Measurements from ENCODE around the gene TBXA2R. TPM values are rescaled to one million over a fixed set of nuclear protein-coding genes. Genes with fewer than 3 reads are reported as not detected.
"Not testable (repeated sequence)": the region's sequence is repeated elsewhere in the genome, so short reads cannot be mapped to it uniquely, and the experiment has no call there.

TBXA2R gene
- total RNA-seq, 2 donors from 2014 or later: 1.3 to 1.8 TPM

GRCh38 chr19:3580156-3580934, 26.3 kb downstream of the TBXA2R start:
- DNase-seq (ENCODE audit: low spot score in 2 of 2) (no peak), ATAC-seq (no peak)
- H3K27ac Mint-ChIP-seq: peak overlapping the region in 1 of 2 donors; percentile 84
- no peaks in the 10 kb centered on the region for H3K9me3 Mint-ChIP-seq
- H3K36me3 Mint-ChIP-seq: peaks cover 0 to 3% of the 10 kb centered on the region in 2 donors

GRCh38 chr19:3578390-3578789, 28.3 kb downstream of the TBXA2R start:
- no peaks in the 10 kb centered on the region for H3K9me3 Mint-ChIP-seq
- no peak overlapping the region for H3K27ac Mint-ChIP-seq
- peaks cover 0 to 10% of the 10 kb centered on the region in 2 donors for H3K36me3 Mint-ChIP-seq
- ATAC-seq (no peak), DNase-seq (ENCODE audit: low spot score in 2 of 2) (no peak)

GRCh38 chr19:3577723-3578344, 28.8 kb downstream of the TBXA2R start:
- Mint-ChIP-seq H3K27ac (no peak overlapping the region), H3K9me3 (no peaks in the 10 kb centered on the region), H3K36me3 (peaks cover 0 to 10% of the 10 kb centered on the region in 2 donors)
- no peak for DNase-seq (ENCODE audit: low spot score in 2 of 2)
- no peak for ATAC-seq

GRCh38 chr19:3576696-3577443, 29.8 kb downstream of the TBXA2R start:
- no peaks in the 10 kb centered on the region for H3K9me3 Mint-ChIP-seq
- ATAC-seq: no peak
- peak overlapping the region in 1 of 2 donors; percentile 7 for H3K27ac Mint-ChIP-seq
- peaks cover 0 to 10% of the 10 kb centered on the region in 2 donors for H3K36me3 Mint-ChIP-seq
- no peak for DNase-seq (ENCODE audit: low spot score in 2 of 2)

- H3K9me3 Mint-ChIP-seq: no peaks in the 10 kb centered on the region
- ATAC-seq: no peak
- H3K36me3 Mint-ChIP-seq: peaks cover 0 to 10% of the 10 kb centered on the region in 2 donors
- no peak for DNase-seq (ENCODE audit: low spot score in 2 of 2)
- peak overlapping the region in 1 of 2 donors; percentile 7 for H3K27ac Mint-ChIP-seq
Observed at GRCh38 chr19:3575949-3576673, 30.6 kb downstream of the TBXA2R start.

GRCh38 chr19:3575260-3575741, 31.4 kb downstream of the TBXA2R start:
- Mint-ChIP-seq H3K36me3 (peaks cover 0 to 10% of the 10 kb centered on the region in 2 donors), H3K27ac (no peak overlapping the region), H3K9me3 (no peaks in the 10 kb centered on the region)
- ATAC-seq (no peak), DNase-seq (ENCODE audit: low spot score in 2 of 2) (no peak)

GRCh38 chr19:3573858-3574637, 32.6 kb downstream of the TBXA2R start:
- peaks cover 0 to 10% of the 10 kb centered on the region in 2 donors for H3K36me3 Mint-ChIP-seq
- ATAC-seq (peak; percentile 4 to 47), DNase-seq (ENCODE audit: low spot score in 2 of 2) (peak; percentile 87 to 96)
- peak overlapping the region; percentile 60 to 66 for H3K27ac Mint-ChIP-seq
- no peaks in the 10 kb centered on the region for H3K9me3 Mint-ChIP-seq

GRCh38 chr19:3573162-3573857, 33.4 kb downstream of the TBXA2R start:
- H3K27ac Mint-ChIP-seq: peak overlapping the region in 1 of 2 donors; percentile 66
- peaks cover 0 to 10% of the 10 kb centered on the region in 2 donors for H3K36me3 Mint-ChIP-seq
- DNase-seq (ENCODE audit: low spot score in 2 of 2) (peak in 1 of 2 donors; percentile 48), ATAC-seq (peak; percentile 9)
- no peaks in the 10 kb centered on the region for H3K9me3 Mint-ChIP-seq

GRCh38 chr19:3572855-3573161, 33.9 kb downstream of the TBXA2R start, which contains the start of gene HMG20B:
Gene HMG20B (plus strand): TSS chr19:3572944. CDS start chr19:3573310, 366 bp downstream.
- DNase-seq (ENCODE audit: low spot score in 2 of 2) (no peak), ATAC-seq (no peak)
- Mint-ChIP-seq H3K27ac (peak within 1 kb of the TSS; percentile 66 to 74), H3K36me3 (peaks cover 0 to 10% of the 10 kb centered on the region in 2 donors), H3K9me3 (no peaks in the 10 kb centered on the region)

- ATAC-seq: peak; percentile 93 to 96
- peak; percentile 98 to 100 for DNase-seq (ENCODE audit: low spot score in 2 of 2)
- Mint-ChIP-seq H3K9me3 (no peaks in the 10 kb centered on the region), H3K36me3 (peaks cover 0 to 10% of the 10 kb centered on the region in 2 donors), H3K27ac (peak overlapping the region; percentile 66 to 74)
Observed at GRCh38 chr19:3572132-3572854, 34.4 kb downstream of the TBXA2R start.

- no peak for DNase-seq (ENCODE audit: low spot score in 2 of 2)
- ATAC-seq: no peak
- no peak overlapping the region for H3K27ac Mint-ChIP-seq
- no peaks in the 10 kb centered on the region for H3K9me3 Mint-ChIP-seq
- peaks cover 0 to 10% of the 10 kb centered on the region in 2 donors for H3K36me3 Mint-ChIP-seq
Observed at GRCh38 chr19:3570606-3571011, 36.1 kb downstream of the TBXA2R start.

- not testable (repeated sequence) for H3K9me3 Mint-ChIP-seq; ATAC-seq; H3K27ac Mint-ChIP-seq; H3K36me3 Mint-ChIP-seq; DNase-seq (ENCODE audit: low spot score in 2 of 2)
Observed at GRCh38 chr19:3570042-3570441, 36.6 kb downstream of the TBXA2R start.

GRCh38 chr19:3565139-3565538, 41.5 kb downstream of the TBXA2R start:
- Mint-ChIP-seq H3K9me3 (no peaks in the 10 kb centered on the region), H3K36me3 (no peaks in the 10 kb centered on the region), H3K27ac (no peak overlapping the region)
- ATAC-seq (no peak), DNase-seq (ENCODE audit: low spot score in 2 of 2) (no peak)

GRCh38 chr19:3563709-3564524, 42.8 kb downstream of the TBXA2R start:
- H3K9me3 Mint-ChIP-seq: no peaks in the 10 kb centered on the region
- H3K27ac Mint-ChIP-seq: peak overlapping the region in 1 of 2 donors; percentile 79

More at GRCh38 chr19:3563709-3564524, 42.8 kb downstream of the TBXA2R start:
- no peaks in the 10 kb centered on the region for H3K36me3 Mint-ChIP-seq
- DNase-seq (ENCODE audit: low spot score in 2 of 2) (no peak), ATAC-seq (no peak)
